ENCODE measurements around the gene HPD.

HPD gene

DNA sequence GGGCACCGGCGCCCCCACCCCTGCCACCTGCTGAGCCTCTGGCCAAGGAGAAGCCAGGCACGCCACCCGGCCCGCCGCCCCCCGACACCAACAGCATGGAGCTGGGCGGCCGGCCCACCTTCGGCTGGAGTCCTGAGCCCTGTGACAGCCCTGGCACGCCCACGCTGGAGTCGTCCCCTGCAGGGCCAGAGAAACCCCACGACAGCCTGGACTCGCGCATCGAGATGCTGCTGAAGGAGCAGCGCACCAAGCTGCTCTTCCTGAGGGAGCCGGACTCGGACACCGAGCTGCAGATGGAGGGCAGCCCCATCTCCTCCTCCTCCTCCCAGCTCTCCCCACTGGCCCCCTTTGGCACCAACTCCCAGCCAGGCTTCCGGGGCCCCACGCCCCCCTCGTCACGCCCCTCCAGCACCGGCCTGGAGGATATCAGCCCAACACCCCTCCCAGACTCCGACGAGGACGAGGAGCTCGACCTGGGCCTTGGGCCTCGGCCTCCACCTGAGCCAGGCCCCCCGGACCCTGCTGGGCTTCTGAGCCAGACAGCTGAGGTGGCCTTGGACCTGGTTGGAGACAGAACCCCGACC is 48.3 kb downstream of the HPD start:
- no peak for DNase-seq

DNA sequence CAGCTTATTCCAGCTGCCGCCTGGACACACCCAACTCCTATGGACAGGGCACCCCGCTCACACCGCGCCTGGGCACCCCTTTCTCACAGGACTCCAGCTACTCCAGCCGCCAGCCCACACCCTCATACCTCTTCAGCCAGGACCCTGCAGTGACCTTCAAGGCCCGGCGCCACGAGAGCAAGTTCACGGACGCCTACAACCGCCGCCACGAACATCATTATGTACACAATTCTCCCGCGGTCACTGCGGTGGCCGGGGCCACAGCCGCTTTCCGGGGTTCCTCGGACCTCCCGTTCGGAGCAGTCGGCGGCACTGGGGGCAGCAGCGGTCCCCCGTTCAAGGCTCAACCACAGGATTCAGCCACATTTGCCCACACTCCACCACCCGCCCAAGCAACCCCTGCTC is 48.9 kb downstream of the HPD start:
- DNase-seq = no peak

DNA sequence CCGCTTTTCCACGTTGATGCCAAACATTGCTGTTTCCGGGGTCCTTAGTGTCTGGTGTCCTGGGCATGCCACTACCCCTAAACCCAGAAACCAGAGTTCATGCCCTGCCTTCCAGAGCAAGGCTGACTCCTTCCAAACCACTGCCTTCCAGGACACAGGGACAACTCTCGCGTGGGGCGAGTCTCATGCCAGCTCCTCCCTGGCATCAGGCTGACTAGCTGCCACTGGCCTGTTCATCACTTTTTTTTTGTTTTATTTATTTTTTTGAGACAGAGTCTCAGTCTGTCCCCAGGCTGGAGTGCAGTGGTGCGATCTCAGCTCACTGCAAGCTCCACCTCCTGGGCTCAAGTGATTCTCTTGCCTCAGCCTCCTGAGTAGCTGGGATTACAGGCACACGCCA is 50.0 kb downstream of the HPD start:
- no peak for DNase-seq

DNA sequence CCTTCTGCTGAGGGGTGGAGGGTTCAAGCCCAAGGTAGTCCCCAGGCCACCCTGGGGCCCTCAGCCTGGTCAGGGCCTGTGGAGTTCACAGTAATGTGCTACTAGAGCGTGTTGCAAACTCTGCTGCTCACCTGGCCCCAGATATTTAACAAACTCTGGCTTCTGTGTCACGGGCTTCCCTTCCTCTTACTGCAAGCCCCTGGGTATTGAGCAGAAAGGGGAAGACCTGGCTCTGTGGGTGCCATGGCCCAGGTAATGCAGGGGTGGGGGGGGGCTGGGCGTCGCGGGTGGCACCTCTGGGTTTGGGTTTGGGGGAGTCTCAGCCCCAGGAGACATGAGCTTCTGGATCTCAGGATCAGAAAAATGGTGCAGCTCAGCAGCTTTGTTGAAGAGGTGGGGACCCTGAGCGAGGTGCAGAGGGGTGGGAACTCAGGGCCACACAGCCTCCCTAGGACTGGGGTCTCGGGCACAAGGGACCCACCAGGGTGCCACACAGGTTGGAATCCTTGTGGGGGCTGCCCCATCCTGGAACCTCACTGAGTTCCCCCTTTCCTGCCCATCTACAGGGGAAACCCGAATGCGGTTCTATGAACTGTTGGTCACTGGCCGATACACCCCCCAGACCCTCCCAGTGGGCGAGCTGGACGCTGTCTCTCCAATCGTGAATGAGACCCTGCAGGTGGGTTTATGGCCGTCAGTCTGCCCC is 50.9 kb downstream of the HPD start:
- no peak for DNase-seq

DNA sequence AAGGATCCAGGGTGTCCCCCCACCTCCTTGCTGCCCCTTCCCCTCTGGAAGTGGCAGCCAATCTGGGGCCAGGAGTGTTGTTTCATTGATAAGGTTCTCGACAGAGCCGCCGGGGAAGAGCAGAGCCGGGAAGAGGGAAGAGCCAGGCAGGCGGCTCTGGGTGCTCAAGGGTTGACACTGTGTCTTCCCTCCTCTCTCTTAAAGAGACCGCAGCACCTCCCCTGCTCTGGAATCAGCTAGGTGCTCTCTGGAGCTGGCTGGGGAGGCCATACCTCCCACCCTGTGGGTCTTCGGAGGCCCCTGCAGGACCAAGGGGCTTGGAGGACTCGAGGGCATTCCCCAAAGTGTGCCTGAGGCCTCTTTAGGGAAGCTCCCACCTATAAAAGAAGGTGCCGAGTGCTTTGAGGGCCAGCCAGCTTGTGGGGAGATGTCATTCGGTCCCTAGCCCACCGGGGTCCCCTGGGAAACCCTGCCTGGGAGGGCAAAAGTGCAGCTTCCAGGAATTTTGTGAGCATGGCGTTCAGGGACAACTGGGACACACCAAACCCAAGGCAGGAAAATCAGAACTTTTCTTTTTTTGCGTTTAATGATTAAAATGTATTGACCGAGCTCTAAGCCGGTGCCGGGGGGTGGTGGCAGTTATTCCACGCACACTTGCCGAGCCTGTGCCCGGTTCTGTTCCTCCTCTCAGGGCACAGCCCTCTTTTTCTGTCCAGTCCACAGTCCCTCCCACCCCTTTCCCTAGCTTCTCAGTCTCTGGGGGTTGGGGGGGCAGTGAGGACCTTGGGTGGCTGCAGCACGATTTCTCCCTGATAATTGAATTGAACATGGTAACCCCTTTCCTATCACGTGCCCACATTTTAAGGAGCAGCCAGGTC is 51.9 kb downstream of the HPD start:
- DNase-seq = no peak

DNA sequence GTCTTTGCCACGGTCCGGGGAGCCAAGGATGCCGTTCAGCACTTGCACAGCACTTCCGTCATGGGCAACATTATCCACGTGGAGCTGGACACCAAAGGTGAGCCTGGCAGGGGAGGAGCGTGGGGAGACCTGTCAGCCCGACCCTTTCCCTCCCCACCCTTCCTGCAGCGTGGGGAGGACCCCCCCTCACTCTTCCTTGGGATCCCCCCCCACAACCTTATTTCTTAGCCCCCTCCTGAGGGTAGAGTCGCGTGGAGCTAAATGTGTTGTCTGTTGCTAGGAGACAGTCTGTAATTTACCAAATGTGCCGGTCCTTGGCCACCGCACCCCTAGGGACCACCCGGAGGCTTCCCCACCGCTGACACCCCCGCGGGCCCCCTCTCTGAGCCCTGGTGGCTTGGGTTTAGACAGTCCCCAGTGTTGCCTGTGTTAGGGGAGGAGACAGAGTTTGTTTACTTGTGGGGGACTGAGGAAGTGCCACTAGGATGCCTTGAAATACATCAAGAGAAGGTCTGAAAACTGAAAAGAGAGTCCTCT is 52.6 kb downstream of the HPD start:
- no peak for DNase-seq

DNA sequence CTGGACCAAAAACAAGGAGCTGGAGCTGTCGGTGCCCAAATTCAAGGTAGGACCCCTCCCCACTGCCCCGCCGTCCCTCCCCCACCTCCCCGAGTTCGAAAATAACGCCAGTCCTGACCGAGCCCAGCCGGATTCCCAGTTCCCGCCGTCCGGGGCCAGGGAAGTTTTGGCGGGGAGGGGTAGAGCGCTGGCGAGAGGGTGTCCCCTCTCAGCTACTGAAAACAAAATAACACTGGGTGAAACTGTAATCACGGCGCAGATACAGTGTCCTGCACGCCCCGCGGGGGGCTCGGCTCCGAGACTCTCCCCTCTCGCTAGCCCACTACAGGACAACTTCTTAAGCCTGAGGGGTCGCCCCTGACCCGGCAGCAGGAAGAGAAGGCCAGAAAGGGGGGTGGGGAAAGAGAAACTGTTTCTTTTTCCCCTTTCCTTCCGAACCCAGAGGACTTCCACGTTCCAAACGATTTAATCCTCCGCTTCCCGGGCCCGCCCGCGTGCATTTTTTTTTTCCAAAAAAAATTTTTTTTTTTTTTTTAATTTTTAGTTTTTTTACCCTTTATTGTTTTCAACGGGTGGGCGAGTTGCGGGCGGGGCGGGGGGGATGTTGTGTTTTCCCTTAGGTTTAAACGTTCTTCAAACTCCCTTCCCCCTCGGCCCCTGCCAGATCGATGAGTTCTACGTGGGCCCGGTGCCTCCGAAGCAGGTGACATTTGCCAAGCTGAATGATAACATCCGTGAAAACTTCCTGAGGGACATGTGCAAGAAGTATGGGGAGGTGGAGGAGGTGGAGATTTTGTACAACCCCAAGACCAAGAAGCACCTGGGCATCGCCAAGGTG is 53.3 kb downstream of the HPD start:
- no peak for DNase-seq

DNA sequence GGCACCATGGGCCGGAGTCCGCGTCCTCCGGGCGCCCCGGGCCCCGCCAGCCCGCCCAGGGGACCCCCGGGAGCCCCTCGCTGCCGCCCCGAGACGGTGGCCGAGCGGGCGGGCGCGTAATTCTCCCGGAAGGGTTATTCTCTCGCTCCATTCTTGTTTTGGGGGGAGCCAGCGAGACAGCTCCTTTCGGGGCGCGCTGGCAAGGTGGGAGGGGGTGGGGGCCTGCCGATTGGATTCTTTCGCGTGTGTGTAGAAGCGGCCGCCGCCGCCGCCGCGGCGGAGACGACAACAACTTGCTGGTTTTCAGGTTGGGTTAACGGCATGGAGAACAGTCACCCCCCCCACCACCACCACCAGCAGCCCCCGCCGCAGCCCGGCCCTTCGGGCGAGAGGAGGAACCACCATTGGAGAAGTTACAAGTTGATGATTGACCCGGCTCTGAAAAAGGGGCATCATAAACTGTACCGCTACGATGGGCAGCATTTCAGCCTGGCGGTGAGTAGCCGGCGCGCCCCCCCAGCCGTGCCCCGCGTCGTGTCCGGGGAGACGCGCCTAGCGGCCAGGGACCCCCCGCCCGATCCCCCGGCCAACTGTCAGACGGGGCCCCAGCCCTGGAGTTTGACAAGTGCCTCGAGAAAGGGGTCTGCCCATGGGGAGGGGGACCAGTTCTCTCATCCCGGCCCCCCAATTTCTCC is 54.1 kb downstream of the HPD start:
- DNase-seq = peak; percentile 71

DNA sequence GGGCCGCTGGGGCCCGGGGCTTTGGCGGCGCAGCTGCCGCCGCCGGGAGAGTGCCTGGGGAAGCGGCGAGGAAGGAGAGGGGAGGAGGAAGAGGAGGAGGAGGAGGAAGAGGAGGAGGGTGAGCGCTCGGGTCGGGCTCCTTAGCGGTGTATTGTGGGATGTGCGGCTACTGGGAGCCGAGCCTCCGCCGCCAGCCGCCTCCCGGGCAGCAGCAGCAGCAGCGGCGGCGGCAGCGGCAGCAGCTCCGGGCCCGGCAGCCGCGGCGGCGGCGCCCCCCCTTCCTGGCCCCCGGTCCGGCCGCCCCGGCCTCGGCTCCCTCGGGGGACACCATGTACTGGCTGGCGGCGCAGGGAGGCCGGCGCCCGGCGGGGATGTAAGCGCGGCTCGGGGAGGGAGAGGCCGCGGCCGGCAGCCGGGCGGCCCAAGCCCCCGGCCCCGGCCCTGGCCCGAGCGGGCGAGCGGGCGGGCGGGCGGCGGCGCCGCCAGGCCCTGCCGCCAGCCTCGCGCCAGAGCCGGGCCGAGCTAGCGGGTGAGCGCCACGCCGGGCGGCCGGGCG is 54.7 kb downstream of the HPD start, which contains the start of gene SETD1B:
SETD1B (plus strand) TSS at position 149 of the 556 bp plus-strand sequence. CDS start 729 bp downstream, outside the sequence.
- DNase-seq = peak; percentile 54

DNA sequence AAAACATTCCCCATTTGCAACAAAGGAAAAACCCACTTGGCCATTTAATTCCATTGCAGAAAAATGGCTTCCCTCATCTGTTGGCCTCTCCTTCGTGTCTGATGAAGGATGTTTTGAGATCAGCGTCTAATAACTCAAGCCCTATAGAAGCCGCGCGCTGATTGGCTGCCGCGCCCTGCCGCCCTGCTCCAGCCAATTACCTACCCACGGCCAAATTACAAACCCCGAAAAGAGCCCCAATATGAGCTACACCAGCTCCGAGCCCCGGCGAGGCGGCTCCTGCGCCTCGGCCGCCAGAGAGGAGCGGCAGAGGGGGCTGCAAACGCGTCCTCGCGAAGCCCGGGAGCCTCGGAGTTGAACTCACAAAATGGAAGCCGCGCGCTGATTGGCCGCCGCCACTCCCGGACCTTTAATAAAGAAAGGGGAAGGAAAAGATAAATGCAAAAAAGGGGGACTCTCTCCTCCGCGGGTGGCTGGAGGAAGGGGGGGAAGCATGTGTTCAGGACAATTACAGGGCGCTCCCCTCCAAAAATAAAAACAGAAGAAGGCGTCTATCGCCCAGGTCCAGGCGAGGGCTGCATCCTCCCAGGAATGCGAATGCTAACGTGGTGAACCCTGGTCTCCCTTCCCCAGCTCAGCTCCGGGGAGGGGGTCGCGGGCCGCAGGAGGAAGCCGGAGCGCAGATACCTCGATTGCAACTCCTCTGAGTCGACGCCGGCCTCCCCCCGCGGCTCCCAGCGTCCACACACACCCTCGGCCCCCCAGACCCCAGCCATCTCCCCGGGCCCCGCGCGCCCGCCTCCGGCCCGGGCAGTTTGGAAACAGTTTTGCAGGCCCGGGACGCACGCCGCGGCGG is 55.6 kb downstream of the HPD start:
- peak; percentile 84 for DNase-seq

DNA sequence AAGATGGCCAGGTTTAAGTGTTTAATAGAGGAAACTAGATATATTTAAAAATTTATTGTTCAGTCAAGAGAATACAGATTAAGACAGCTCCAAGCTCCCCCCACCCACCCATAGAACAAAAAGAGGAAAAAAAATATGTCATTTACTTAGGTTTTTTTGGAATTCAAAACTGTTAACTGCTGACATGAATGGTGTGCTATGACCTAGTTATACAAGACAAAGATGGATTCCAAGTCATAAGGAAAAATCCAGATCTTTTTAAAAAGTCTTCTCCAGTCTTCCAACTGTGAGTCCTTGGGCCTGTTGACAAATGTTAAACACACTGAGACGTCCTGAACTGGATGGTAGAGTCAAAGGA is 56.2 kb downstream of the HPD start:
- no peak for DNase-seq

DNA sequence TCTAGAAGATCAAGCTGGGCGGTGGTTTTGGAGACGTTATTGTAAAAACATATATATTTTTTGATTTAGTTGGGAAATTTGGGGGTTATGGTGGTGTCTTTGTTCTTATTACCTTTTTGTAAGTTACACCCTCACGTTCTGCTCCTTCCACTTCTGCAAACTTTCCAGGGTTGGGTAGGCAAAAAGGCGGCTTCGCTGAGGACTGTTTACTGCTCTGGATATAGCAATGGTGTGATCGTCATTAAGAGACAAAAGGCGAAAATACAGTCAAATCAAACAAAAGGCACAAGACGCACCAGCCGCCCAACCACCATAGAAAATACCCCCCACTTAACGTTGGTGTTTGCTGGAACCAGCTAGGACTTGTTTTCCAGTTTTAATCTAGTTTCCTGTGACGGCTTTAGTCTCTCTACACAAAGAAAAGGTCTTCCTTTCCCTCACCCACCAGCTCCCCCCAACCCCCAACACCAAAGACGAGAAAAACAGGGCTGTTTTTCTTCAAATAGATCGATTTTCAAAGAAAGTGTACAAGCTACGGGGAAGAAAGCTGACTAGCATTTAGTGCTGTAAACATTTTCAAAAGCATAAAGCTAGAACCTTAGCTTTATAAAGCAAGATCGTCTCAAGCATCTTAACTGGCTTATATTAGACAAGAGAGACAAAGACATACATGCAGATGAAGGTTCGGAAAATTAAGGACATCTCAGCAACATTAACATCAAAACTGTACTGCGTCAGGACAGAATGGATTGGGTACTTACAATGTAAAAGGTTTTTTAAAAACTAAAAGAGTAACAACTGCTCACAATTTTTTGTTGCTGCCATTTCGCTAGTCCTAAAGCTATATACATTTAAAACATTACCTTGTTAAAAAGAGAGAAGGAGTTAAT is 56.8 kb downstream of the HPD start:
- peak; percentile 38 for DNase-seq

DNA sequence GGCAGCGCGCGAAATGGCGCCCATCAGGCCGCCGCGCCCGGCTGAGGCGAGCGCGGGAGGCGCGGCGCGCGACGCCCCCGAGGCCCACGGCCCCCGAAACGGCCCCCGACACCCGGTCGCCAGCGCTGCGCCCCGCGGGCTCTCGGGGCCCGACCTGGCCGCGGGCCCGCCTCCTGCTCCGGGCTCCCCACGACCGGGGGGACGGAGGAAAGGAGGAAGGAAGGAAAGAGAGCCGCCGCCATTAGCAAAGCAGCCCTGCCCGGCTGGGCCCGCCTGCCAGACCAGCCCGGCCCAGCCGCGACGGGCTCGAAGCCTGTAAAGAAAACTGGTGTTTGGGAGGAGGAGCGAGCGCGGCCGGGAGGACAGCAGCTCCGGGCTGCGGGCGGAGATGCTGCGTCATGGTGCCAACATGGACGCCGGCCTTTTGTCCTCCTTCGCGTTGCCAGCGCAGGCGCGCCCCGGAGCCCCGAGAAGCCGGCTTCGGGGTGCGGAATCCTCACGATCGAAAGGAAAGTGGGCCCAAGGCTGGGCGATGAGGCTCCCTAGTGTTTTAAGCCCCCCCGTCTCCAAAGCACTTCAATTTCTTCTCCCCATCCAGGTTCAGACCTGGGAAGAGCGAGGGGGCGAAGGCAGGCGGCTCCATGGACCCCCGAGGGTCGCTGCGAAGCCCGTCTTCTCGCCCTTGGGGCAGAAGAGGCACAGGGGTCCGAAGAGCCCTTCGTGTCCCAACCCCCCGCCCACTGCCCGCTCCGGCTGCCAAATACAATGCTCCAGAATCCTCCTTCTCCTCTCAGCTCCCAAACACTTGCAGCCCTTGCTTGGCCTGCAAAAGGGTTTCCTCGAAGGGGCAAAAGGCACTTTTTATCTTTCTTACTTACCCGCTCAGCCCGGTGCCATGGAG is 57.7 kb downstream of the HPD start:
- peak; percentile 73 for DNase-seq

DNA sequence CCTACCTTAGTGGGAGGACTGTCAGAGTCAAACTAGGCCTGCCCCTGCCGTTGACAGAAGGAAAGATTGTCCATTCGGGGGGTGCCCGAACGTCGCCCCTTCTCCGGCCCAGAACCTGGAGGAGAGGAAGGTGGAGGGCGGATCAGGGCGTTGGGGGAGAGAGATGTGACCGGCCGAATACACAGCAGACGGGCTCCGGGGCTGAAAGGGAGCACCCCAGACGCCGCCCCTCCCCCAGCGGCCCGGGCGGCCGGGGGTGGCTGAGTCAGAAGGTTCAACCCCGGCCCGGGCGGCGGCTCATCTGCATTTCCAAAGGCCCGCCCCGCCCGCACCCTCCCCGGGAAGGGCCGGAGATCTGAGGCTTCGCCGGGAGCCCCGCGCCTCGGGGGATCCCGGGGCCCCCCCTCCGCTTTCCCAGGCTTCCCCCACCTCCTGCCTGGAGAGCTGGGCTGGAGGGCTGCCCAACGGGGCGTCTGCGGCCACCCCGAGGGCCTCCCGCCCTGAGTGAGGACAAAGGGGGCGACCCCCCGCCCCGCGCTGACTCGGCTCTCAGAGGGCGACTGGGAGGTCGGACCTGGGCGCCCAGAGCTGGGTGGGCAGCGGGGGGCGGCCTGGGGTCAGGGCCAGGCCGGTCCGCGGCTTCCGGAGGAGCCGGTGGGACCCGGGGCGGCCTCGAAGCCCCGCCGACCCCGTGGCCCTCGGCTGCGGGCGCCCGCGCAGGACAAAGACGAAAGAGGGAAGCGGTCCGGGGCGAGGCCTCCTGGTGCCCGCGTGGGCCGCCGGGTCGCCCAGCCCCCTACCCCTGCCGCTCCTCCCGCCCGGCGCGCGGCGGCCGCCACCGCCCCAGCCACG is 58.6 kb downstream of the HPD start:
- peak; percentile 84 for DNase-seq

DNA sequence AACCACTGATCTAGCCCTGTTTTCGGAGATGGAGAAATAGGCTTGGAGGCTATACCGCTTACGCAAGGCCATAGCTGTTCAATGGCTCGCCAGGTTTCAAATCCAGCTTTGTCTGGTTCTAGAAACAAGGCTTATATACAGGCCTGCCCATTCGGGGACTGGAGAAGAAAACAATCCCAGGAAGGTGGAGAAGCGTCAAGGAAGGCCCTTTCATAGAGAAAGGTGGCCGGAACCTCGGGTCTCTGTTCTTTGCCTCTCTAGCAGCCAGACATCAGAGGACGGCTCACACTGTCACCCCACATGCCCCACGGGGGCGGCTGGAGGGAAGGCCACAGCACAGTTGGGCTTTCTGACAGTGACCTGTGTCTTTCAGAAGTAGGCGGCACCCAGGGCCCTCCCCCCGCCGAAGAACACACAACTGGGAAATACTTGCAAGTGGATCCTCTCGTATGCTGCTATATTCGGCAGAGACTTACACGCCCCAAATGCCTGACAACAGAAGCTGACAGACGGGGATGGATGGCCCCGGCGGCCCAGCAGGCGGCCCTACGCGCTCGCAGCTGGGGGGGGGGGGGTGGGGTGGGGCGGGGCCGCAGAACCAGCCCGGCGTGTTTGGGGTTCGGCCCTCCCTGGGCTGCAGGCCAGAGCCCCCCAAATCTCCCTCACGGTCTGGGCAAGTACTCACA is 59.4 kb downstream of the HPD start:
- DNase-seq = peak; percentile 50

DNA sequence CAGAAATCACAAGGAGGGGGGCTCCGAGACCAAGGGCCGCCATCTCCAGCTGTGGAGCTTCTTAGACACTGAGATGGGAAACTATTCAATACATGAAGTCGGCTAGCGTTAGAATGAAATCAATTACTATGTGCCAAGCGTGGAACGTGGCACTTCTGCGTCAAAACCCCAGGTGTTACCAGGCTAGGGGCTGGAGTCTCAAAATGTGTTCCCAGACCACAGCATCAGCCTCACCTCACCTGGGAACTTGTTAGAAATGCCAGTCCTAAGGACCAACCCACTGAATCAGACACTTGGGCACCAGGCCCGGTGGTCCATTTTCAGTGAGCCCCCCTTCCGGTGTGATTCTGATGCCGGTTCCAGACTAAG is 59.9 kb downstream of the HPD start:
- DNase-seq = no peak

All from activated CD8-positive, alpha-beta memory T cell treated with anti-CD3 and anti-CD28 coated beads, Interleukin-2, amount 50 U/mL, for 4 hours (primary cell).